Suprapubic skin (tissue), 3 donors: Measurements from ENCODE around the gene RABEP1.

ENCODE experiments used
- CTCF ChIP-seq, 2 donors: fragments of 200-600 bp in 1 of 2; fragments of 450-650 bp in 1 of 2; sonication (generic) in 1 of 2; IDR thresholded peaks; one replicate each; pipeline ENCODE4 v1.5.1; 2016 to 2019; ENCODE audit warnings: antibody characterized with exemption in 2 of 2, mild to moderate bottlenecking in 1 of 2, moderate library complexity in 1 of 2
- POLR2AphosphoS5 ChIP-seq, 3 donors: sonication (generic); formaldehyde crosslinking; IDR thresholded peaks; one replicate each; pipeline ENCODE4 v1.6.1; 2017; ENCODE audit warnings: antibody characterized with exemption in 3 of 3

DNA sequence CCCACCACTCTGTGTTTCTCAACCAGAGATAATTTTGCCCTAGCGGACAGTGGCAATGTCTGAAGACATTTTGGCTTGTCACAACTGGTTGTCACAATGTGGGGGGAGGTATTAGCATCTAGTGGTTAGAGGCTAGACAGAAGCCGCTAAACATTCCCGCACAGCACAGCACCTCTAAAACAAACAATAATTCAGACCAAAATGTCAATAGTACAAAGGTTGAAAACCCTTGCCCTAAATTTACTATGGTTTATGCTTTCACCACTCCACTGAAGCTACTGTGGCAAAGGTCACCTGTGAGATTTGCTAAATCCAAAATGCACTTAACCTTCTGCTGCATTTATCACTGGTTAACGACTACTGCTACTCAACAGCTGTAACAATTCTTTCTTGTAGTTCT lies 123.3 kb downstream of the RABEP1 start:
- no peak for TF ChIP-seq CTCF (IDR thresholded peaks at IDR 0.05)
- TF ChIP-seq POLR2AphosphoS5 (IDR thresholded peaks at IDR 0.05) = no peak
